ENCODE results near the gene GPR63.
"Not testable (repeated sequence)": the region's sequence is repeated elsewhere in the genome, so short reads cannot be mapped to it uniquely, and the experiment has no call there.

The GPR63 gene

DNA sequence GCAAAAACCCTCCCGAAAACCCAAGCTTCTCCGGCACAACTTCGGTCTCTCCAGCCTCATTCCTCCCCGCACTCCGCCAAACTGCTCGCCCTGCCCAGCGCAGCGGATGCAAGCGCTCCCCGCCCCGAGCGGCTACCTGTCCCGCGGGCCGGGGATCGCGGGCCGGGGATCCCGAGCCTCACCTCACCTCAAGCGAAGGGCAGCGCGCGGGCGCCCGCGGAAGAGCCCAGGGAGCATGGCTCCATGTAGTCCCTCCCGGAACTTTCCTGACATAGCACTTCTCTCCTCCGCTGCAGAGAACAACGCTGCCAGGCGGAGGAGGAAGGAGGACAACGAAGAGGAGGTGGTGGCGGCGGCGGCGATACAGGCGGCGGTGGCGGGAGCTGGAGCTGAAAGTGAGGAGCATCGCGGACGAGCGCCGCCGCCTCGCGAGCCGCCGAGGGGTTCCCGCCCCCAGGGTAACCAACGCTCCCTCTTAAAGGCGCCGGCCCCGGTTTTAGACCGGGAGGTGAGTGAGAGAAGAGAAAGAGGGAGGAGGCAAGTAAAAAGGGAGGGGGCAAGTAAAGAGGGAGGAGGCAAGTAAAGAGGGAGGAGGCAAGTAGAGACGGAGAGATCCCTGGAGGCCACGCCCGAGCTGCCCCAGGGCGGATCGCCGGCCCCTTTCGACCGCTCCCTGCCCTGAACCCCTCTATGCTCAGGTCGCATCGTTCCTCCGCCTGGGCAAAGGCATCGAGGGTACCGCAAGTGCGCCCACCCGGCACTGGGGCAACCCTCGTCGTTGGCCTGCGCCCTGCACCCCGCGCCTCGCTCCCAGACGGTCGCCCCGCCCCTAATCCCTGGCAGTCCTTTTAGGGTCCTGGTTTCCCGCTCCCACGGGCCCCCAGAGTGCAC is at the start of gene GPR63:
GPR63 (minus strand) TSS at position 397 of the 891 bp plus-strand sequence. CDS start 37,746 bp downstream, outside the sequence.
- TF ChIP-seq CTCF (conservative IDR thresholded peaks at IDR 0.05; ENCODE audit: low read depth), result no peak
- DNase-seq (ENCODE audit: low spot score), result peak; percentile 87
- POLR2A ChIA-PET (ENCODE audit: low non-redundant PET), result no interaction called here
- CTCF ChIA-PET, result interaction anchor here (0.7 kb wide), 1 partner anchor 29 kb away, joined by 3 read pairs; no protein-coding TSS in a partner anchor
- H3K27ac ChIP-seq, result no peak within 1 kb of the TSS

- TF ChIP-seq CTCF (conservative IDR thresholded peaks at IDR 0.05; ENCODE audit: low read depth), result no peak
- POLR2A ChIA-PET (ENCODE audit: low non-redundant PET), result no interaction called here
- no peak for DNase-seq (ENCODE audit: low spot score)
- CTCF ChIA-PET, result no interaction called here
- no peak overlapping the region for H3K27ac ChIP-seq
These were observed 49.2 kb upstream of the GPR63 start for GRCh38 chr6:96886519-96886918.

GRCh38 chr6:96885187-96885631 is 47.9 kb upstream of the GPR63 start:
- POLR2A ChIA-PET (ENCODE audit: low non-redundant PET); H3K27ac ChIP-seq; DNase-seq (ENCODE audit: low spot score): not testable (repeated sequence)
- CTCF ChIA-PET, result interaction anchor here (0.5 to 2.0 kb wide), 3 partner anchors 13 to 612 kb away, joined by 3 to 7 read pairs (median 4); no protein-coding TSS in a partner anchor

- POLR2A ChIA-PET (ENCODE audit: low non-redundant PET), result no interaction called here
- H3K27ac ChIP-seq, result no peak overlapping the region
- DNase-seq (ENCODE audit: low spot score), result peak; percentile 3
- TF ChIP-seq CTCF (conservative IDR thresholded peaks at IDR 0.05; ENCODE audit: low read depth), result no peak
- CTCF ChIA-PET, result interaction anchor here (0.6 kb wide), 1 partner anchor 996 kb away, joined by 3 read pairs; no protein-coding TSS in a partner anchor
These were observed 40.9 kb upstream of the GPR63 start for GRCh38 chr6:96878143-96878542.

- no peak for TF ChIP-seq CTCF (conservative IDR thresholded peaks at IDR 0.05; ENCODE audit: low read depth)
- no peak overlapping the region for H3K27ac ChIP-seq
- CTCF ChIA-PET, result interaction anchor here (0.6 kb wide), 1 partner anchor 1081 kb away, joined by 3 read pairs; no protein-coding TSS in a partner anchor
- POLR2A ChIA-PET (ENCODE audit: low non-redundant PET), result no interaction called here
- no peak for DNase-seq (ENCODE audit: low spot score)
These were observed 39.7 kb upstream of the GPR63 start for GRCh38 chr6:96876886-96877545.

DNA sequence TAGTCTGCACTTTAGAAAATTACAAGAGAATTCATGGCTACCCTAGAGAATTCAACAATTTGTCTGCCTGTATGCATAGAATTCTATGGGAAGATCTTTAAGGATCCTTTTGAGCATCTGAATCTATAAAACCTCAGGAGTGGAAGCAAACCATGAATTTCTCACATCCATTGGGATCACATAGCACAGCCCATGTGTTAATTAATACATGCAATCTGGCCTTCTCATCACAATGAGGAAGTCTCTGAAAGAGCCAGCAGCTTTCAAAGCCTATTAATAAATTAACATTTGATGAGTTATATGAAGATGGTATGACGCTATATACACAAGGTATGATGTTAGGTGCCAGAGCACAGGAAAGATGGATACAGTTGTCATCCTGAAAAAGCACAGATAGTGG is 35.7 kb upstream of the GPR63 start:
- CTCF ChIA-PET, result interaction anchor here (0.6 kb wide), 1 partner anchor 212 kb away, joined by 8 read pairs; no protein-coding TSS in a partner anchor

More for the DNA sequence above, 35.7 kb upstream of the GPR63 start:
- no peak for TF ChIP-seq CTCF (conservative IDR thresholded peaks at IDR 0.05; ENCODE audit: low read depth)
- POLR2A ChIA-PET (ENCODE audit: low non-redundant PET), result no interaction called here
- DNase-seq (ENCODE audit: low spot score), result no peak
- no peak overlapping the region for H3K27ac ChIP-seq

Data from RWPE1 (cell line).